Neural cell (in vitro differentiated cells): ENCODE data around the gene TOMM20. TPM values are rescaled to one million over a fixed set of nuclear protein-coding genes. Genes with fewer than 3 reads are reported as not detected.
A peak's percentile ranks its signal among the peaks of the same experiment; 100 is the strongest.

ENCODE experiments used
- H2AFZ ChIP-seq: fragments of 200-600, 300-800 bp; sonication (generic), shearing (Covaris generic); 2 replicates; pipeline ENCODE4 v1.6.0; 2014; ENCODE audit warnings: low read depth, mild to moderate bottlenecking, antibody characterized with exemption, low read length, moderate library complexity
- H3F3A ChIP-seq: fragments of 200-600 bp; shearing (Covaris generic); 2 replicates; pipeline ENCODE4 v1.6.1; 2016; ENCODE audit warnings: mild to moderate bottlenecking, moderate library complexity, mixed read lengths, antibody characterized with exemption, low read length; ENCODE audit not compliant: insufficient read depth, poor library complexity, severe bottlenecking
- H3K27ac ChIP-seq: fragments of 200-600, 300-800 bp; sonication (generic), shearing (Covaris generic); 2 replicates; pipeline ENCODE4 v1.5.1; 2014; ENCODE audit warnings: mild to moderate bottlenecking, low read length, moderate library complexity
- H3K27me3 ChIP-seq: fragments of 300-800, 200-600 bp; sonication (generic), shearing (Covaris generic); 2 replicates; pipeline ENCODE4 v1.6.0; 2014; ENCODE audit warnings: mild to moderate bottlenecking, low read depth, low read length, moderate library complexity; ENCODE audit not compliant: insufficient read depth
- H3K36me3 ChIP-seq: fragments of 300-800, 200-600 bp; sonication (generic), shearing (Covaris generic); 2 replicates; pipeline ENCODE4 v1.5.1; 2014; ENCODE audit warnings: mild to moderate bottlenecking, antibody characterized with exemption, low read length, moderate library complexity; ENCODE audit not compliant: insufficient read depth
- H3K4me2 ChIP-seq: fragments of 300-800, 200-600 bp; sonication (generic), shearing (Covaris generic); 2 replicates; pipeline ENCODE4 v1.6.0; 2014; ENCODE audit warnings: mild to moderate bottlenecking, low read length
- H3K4me3 ChIP-seq: fragments of 300-800, 200-600 bp; sonication (generic), shearing (Covaris generic); 2 replicates; pipeline ENCODE4 v1.5.1; 2014; ENCODE audit warnings: mild to moderate bottlenecking, low read length, moderate library complexity
- H3K79me2 ChIP-seq: fragments of 200-600 bp; shearing (Covaris generic); replicated peaks from 2 replicates; pipeline ENCODE4 v1.6.0; 2014; ENCODE audit warnings: mild to moderate bottlenecking, low read length, moderate library complexity; ENCODE audit not compliant: insufficient read depth
- H3K9ac ChIP-seq: fragments of 300-800, 200-600 bp; sonication (generic), shearing (Covaris generic); 2 replicates; pipeline ENCODE4 v1.6.1; 2016; ENCODE audit warnings: mild to moderate bottlenecking, low read length, mixed read lengths
- H3K9me2 ChIP-seq: fragments of 200-600 bp; shearing (Covaris generic); 2 replicates; pipeline ENCODE4 v1.6.1; 2016; ENCODE audit warnings: mild to moderate bottlenecking, low read length, mixed read lengths; ENCODE audit not compliant: insufficient read depth
- H3K9me3 ChIP-seq: fragments of 200-600, 300-800 bp; sonication (generic), shearing (Covaris generic); 2 replicates; pipeline ENCODE4 v1.6.1; 2016; ENCODE audit warnings: mild to moderate bottlenecking, mixed run types, low read length, moderate library complexity, mixed read lengths
- H4K20me1 ChIP-seq: fragments of 200-600 bp; shearing (Covaris generic); 2 replicates; pipeline ENCODE4 v1.6.1; 2016; ENCODE audit warnings: mild to moderate bottlenecking, mixed run types; ENCODE audit not compliant: insufficient read depth
- CTCF ChIP-seq: fragments of 450-650 bp; IDR thresholded peaks from 2 replicates; pipeline ENCODE4 v1.5.1; 2014; ENCODE audit warnings: antibody characterized with exemption, mild to moderate bottlenecking, moderate library complexity; ENCODE audit not compliant: poor library complexity, severe bottlenecking
- EP300 ChIP-seq: fragments of 450-650 bp; conservative IDR thresholded peaks from 2 replicates; pipeline ENCODE4 v1.6.1; 2014; ENCODE audit warnings: antibody characterized with exemption, mild to moderate bottlenecking, moderate library complexity; ENCODE audit not compliant: poor library complexity, severe bottlenecking
- EZH2 ChIP-seq: fragments of 200-600, 300-800 bp; shearing (Covaris generic), sonication (generic); IDR thresholded peaks from 2 replicates; pipeline ENCODE4 v1.6.1; 2014; ENCODE audit warnings: antibody characterized with exemption, low read length, borderline replicate concordance, mild to moderate bottlenecking; ENCODE audit not compliant: insufficient read depth, poor library complexity, severe bottlenecking
- MXI1 ChIP-seq: fragments of 450-650 bp; conservative IDR thresholded peaks from 2 replicates; pipeline ENCODE4 v1.6.1; 2014; ENCODE audit warnings: antibody characterized with exemption, mild to moderate bottlenecking; ENCODE audit not compliant: poor library complexity, severe bottlenecking
- POLR2AphosphoS5 ChIP-seq: IDR thresholded peaks from 2 replicates; pipeline ENCODE4 v1.6.1; 2012
- RAD21 ChIP-seq: fragments of 450-650 bp; conservative IDR thresholded peaks from 2 replicates; pipeline ENCODE4 v1.6.1; 2014; ENCODE audit warnings: antibody characterized with exemption, mild to moderate bottlenecking, moderate library complexity
- REST ChIP-seq: IDR thresholded peaks from 2 replicates; pipeline ENCODE4 v1.6.1; 2012; ENCODE audit warnings: borderline replicate concordance
- SMC3 ChIP-seq: fragments of 450-650 bp; conservative IDR thresholded peaks from 2 replicates; pipeline ENCODE4 v1.6.1; 2014; ENCODE audit warnings: antibody characterized with exemption, mild to moderate bottlenecking, moderate library complexity; ENCODE audit not compliant: poor library complexity
- TAF1 ChIP-seq: IDR thresholded peaks from 2 replicates; pipeline ENCODE4 v1.6.1; 2012; ENCODE audit warnings: low read depth
- polyA plus RNA-seq: library from polyadenylated mRNA; depleted of rRNA; stranded (reverse); fragments of >200 nt; gene quantifications from 2 replicates; pipeline ENCODE4 v1.2.3, GENCODE V29; 2014

The TOMM20 gene
- polyA plus RNA-seq, 1 donor from 2014 or later = 175 TPM

DNA sequence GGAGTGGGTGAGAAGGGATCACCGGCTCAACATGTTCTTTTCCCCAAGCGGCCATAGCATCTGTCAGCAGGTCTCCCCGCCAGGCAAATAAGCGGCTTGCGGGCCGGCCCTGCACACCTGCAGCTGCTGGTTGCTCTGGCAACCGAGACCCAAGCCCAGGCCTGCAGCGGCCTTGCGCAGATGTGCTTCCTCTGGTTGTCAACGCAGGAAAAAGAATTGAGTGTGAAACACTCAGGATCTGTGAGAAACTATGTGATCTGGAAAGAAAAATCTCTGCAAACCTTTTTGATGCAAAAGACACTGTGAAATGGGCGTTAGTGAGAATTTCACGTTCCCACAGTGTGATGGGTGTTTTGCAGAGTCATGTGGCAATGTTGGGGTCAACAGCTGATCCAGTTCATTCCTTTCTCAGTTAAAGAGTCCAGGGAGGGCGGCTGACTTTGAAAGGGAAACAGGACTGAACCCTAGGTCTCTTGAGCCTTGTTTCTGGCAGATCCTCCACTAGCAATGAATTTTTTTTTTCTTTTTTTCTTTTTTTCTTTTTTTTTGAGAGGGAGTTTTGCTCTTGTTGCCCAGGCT is 28.4 kb downstream of the TOMM20 start:
- Histone ChIP-seq H3K36me3 (no peaks in the 10 kb centered on the region), H3K9me2 (no peaks in the 10 kb centered on the region), H3K27me3 (no peaks in the 10 kb centered on the region), H3K9ac (no peak overlapping the region), H2AFZ (no peak overlapping the region), H4K20me1 (no peaks in the 10 kb centered on the region), H3K9me3 (no peaks in the 10 kb centered on the region), H3F3A (peaks cover 2% of the 10 kb centered on the region), H3K79me2 (no peaks in the 10 kb centered on the region), H3K4me3 (no peak overlapping the region), H3K4me2 (no peak overlapping the region), H3K27ac (no peak overlapping the region)
- TF ChIP-seq REST = peak; percentile 21
- no peak for TF ChIP-seq RAD21
- no peak for TF ChIP-seq MXI1

DNA sequence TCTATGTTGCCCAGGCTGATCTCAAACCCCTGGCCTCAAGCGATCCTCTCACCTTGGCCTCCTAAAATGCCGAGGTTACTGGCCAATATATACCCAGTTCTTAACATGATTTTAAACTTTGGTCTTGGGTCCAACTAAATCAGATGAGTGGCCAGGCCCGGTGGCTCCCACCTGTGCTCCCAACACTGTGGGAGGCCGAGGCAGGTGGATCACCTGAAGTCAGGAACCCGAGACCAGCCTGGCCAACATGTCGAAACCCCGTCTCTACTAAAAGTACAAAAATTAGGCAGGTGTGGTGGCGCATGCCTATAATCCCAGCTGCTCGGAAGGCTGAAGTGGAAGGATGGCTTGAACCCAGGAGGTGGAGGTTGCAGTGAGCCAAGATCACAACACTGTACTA is 29.6 kb downstream of the TOMM20 start:
- Histone ChIP-seq H3F3A (no peaks in the 10 kb centered on the region), H3K9me3 (no peaks in the 10 kb centered on the region), H3K9me2 (no peaks in the 10 kb centered on the region), H3K36me3 (no peaks in the 10 kb centered on the region), H3K9ac (no peak overlapping the region), H4K20me1 (no peaks in the 10 kb centered on the region), H3K27ac (no peak overlapping the region), H3K79me2 (no peaks in the 10 kb centered on the region), H3K4me2 (no peak overlapping the region), H3K27me3 (no peaks in the 10 kb centered on the region), H2AFZ (no peak overlapping the region), H3K4me3 (no peak overlapping the region)
- TF ChIP-seq CTCF (no peak), POLR2AphosphoS5 (no peak), MXI1 (no peak), RAD21 (no peak), EZH2 (no peak), TAF1 (no peak), REST (no peak), EP300 (no peak), SMC3 (no peak)
